HG02852 (cell line): Measurements from ENCODE around the gene TMEM161A.
"Not testable (repeated sequence)": the region's sequence is repeated elsewhere in the genome, so short reads cannot be mapped to it uniquely, and the experiment has no call there.

Source experiments
- ATAC-seq: cut with Tn5 transposase; IDR thresholded peaks from one replicate; pipeline ENCODE4 v1.9.1; 2021; ENCODE audit warnings: mild to moderate bottlenecking, moderate library complexity; ENCODE audit not compliant: unreplicated experiment

The TMEM161A gene

DNA sequence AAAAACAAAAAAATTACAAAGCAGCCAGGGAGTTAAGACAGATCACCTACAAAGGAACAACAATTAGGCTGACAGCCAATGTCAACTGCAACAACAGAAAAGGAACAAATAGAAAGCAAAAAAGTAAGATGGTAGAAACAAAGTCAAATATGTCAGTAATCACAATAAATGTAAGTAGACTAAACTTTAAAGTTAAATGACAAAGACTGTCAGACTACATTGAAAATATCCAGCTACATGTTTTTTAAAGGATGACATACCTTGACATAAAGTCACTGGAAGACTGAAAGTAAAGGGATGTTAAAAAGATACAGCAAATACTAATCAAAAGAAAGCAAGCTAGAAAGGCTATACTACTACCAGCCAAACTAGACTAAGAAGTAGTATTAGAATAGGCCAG, 14.9 kb downstream of the TMEM161A start:
- no peak for ATAC-seq

DNA sequence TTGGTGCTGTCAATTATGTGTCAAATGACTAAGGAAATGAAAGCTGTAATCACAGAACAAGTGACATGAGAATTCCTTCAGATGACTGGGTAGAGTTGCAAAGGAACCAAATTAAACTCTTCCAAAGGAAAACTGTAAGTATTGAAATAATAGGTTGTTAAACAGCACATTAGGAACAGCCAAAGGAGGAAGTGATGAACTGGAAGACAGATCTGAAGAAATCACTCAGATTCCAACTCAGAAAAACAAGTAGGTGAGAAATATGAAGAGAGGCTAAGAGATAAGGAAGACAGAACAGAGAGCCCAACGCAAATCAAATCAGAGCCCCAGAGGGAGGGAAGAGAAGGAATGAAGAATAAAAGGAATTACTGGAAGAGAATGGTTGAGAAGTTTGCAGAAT, 15.4 kb downstream of the TMEM161A start:
- ATAC-seq: no peak

DNA sequence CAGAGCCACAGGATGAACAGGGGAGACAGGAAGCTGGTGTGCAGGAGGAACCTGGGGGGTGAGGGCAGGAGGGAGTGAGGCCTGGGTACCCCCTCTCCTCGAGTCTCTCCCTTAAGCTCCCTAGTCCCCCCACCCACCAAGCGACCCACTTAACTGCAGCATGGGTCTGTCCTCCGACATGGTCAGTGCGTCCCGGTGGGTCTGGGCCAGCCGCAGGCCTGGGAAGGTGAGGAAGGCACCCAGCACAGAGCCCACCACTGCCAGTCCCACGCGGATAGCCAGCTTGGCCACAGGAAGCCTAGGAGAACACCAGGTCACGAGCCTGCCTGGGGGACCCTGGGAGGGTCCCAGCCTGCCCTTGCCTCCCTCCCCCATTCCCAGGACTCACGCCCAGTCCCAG, 16.9 kb downstream of the TMEM161A start:
- ATAC-seq: no peak

GRCh38 chr19:19120308-19121231, 17.7 kb downstream of the TMEM161A start:
- ATAC-seq: no peak

DNA sequence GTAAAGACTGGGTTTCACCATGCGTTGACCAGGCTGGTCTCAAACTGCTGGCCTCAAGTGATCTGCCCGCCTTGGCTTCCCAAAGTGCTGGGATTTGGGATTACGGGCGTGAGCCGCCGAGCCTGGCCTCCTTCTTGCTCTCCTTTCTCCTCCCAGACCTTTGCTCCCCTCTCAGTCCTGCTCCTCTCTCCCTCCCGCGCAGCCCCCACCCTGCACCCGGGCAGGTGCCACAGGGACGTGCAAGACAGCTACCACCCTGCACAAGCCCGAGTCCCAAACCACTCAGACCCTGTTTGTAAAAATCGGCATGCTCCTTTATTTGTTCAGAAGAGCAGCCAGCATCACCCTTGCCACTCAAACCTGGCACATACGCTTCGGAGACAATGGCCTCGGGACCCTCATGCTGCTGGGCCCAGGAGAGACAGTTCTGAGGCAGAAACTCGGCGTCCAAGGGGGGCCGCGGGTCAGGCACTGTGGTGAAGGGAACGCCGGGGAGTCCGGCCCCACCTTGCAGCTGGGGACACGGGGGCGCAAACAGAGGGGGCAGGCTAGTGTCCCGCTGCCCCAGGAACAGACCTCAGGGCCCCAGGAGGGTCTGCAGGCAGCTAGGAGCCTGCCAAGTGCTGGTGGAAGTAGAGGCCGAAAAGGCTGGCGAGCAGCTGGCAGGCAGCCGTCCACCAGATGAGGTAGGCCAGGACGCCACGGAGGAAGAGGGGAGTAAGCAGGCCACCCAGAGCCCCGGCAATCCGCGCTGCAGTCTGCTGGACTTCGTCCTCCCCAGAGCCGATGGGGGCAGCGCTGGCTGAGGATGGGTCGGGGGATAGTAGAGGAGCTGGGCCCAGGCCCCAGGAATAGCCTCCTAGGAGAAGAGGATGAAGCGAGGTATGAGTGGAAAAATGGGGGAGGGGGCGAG, 18.7 kb downstream of the TMEM161A start:
- ATAC-seq: no peak

GRCh38 chr19:19115954-19116353, 22.3 kb downstream of the TMEM161A start:
- no peak for ATAC-seq

DNA sequence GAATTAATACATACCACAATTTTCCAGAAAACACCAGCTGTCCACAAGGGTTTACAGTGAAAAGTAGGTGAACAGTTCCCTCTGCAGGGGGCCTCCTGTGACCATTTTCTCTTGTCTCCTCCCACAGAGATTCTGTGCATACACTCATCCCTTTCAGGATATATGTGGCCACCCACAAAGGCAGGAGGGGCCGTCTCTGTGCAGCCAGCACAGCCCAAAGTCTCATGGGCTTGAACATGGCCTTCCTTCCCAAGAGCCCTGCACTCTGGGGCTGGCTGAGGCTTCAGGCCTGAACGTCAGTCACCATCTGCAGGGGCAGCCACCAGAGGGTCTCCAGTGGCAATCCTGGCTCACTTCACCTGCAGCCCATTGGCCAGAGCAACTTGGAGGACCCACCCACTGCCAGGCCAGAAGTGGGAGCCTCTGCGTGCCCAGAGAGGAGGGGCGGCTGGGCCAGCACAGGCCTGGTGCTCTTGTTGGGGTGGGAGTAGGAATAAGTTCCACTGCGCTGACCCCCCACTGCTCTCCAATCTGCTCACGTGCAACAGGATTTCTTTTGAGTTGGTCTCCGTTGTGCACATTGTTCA, 25.1 kb downstream of the TMEM161A start:
- no peak for ATAC-seq

DNA sequence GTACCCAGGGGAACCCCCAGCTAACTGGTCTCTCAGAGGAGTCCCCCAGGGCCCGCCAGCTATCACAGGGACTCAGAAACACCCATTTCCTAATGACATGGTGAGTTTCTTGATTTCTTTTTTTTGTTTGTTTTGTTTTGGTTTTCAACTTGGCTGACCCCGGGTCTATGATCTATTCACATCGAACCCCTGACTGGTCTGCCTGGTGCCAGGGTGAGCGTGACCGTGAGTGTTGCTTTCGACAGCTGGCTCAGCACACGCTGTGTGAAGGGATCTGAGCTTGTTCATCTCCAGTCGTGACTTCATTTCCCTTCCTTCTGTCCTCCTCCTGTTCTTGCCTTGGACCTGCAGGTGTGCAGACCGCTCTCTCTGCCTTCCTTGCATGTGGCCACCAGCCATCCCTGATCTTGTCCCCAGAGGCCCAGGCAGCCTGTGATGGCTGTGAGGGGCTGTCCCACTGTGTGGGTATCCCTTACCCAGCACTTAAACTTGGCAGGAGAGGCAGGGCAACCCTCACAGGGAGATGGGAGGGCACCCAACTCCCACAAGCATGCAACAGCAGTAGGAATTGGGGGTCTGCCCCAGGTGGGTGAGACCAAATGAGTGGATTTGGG, 26.2 kb downstream of the TMEM161A start:
- no peak for ATAC-seq

DNA sequence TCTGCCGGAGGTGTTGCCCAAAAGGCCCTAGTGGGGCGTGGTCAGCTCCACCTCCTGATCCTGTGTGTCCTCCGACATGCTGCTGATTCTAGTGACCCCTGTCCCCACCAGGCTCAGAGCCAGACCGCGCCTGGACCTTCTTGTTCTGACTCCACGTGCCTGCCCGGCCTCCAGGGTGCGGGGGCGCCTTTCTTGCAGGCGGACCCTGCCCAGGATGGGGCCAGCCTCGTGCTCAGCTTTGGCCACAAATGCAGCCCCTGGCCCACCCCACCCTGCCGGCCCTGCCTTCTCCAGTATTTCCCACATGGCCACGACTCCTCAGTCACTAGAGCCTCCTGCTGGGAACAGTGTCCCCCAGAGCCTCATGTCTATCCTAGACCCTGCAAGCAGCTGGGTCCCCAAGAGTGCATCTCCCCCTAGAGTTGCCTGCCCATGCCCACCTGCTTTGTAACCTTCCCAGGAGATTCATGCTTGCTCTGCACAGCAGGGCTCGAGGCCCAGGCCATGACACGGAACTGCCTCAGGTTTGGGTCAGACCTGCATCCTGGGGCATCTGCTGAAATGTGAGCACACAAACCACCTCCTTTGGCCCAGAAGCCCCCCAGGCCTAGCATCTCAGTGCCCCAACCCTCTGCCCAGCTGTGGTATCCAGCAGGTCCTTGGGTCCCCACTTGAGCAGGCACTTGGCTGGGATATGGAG, 27.0 kb downstream of the TMEM161A start:
- ATAC-seq: no peak

DNA sequence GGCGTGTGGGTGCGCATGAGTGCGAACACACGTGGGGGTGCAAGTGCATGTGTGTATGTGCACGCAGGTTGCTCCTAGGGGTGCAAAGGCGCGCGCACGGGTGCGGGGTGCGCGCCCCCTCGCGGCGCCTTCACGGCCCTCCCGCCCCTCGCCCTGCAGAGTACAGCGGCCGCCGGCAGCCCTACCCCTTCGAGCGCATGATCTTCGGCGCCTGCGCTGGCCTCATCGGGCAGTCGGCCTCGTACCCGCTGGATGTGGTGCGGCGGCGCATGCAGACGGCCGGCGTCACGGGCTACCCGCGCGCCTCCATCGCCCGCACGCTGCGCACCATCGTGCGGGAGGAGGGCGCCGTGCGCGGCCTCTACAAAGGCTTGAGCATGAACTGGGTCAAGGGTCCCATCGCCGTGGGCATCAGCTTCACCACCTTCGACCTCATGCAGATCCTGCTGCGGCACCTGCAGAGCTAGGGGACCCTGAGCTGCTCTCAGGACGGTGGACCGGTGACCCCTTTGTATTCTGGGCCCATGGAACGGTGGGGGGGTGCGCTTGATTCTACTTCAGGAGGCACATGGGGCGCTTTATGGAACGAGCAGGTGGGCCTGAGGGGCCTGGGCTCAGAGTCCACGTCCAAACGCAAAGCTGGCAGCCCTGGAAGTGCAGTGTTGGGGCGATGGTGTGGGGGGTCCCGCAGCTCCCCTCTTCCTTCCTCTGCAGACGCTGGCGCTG, 27.7 kb downstream of the TMEM161A start:
- ATAC-seq: no peak

DNA sequence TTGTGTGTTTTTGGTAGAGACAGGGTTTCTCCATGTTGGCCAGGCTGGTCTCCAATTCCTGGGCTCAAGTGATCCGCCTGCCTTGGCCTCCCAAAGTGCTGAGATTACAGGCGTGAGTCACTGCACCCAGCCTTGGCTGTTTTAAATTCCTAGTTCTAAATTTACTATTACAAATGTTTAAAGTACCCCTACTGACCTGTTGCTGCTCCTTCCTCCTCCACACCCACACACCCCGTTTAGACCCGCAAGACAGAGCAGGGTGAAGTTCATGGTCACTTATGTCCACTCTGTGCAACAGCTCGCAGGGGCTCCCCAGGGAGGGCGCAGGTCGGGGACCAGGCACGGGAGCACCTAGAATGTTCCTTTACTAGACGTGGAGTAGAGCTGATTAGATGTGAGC, 28.7 kb downstream of the TMEM161A start:
- ATAC-seq: no peak

GRCh38 chr19:19107654-19108053, 30.6 kb downstream of the TMEM161A start:
- ATAC-seq: no peak

GRCh38 chr19:19106938-19107337, 31.3 kb downstream of the TMEM161A start:
- ATAC-seq: not testable (repeated sequence)

DNA sequence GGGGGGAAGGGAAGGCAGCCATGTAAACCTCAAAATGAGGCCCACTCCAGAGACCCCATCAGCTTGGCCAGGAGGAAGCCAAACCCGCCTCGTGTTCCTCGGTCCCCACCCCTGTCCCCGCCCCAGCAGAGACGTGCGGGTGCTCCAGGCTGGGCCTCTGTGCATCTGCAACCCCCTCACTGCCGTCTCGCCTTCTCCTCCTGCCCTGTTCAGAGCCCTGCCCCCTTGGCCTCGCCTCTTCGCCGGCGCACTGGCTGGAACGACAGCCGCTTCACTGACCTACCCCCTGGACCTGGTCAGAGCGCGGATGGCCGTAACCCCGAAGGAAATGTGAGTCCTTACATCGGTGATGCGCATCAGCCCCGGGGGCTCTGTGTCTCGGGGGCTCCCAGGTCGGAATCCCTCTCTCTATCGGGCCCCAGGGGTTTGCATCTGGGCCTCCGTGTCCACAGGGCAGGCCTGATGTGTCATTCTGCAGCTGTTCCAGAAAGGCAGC, 32.2 kb downstream of the TMEM161A start:
- no peak for ATAC-seq

- ATAC-seq: no peak
Observed at GRCh38 chr19:19105365-19106055, 32.8 kb downstream of the TMEM161A start.

GRCh38 chr19:19103167-19103566, 35.1 kb downstream of the TMEM161A start:
- ATAC-seq: no peak

DNA sequence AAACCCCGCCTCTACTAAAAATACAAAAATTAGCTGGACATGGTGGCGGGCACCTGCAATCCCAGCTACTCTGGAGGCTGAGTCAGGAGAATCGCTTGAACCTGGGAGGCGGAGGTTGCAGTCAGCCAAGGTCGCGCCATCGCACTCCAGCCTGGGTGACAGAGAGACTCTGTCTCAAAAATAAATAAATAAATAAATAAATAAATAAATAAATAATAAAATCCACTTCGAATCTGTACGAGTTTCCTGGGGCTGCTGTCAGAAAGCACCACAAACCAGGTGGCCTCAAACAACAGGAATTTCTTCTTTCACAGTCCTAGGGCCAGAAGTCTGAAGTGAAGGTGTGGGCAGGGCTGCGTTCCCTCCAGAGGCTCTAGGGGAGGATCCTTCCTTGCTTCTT, 35.7 kb downstream of the TMEM161A start:
- not testable (repeated sequence) for ATAC-seq

- ATAC-seq: no peak
Observed at GRCh38 chr19:19101540-19101939, 36.7 kb downstream of the TMEM161A start.
